ENCODE results near the gene PLEKHH1.

Gene PLEKHH1

DNA sequence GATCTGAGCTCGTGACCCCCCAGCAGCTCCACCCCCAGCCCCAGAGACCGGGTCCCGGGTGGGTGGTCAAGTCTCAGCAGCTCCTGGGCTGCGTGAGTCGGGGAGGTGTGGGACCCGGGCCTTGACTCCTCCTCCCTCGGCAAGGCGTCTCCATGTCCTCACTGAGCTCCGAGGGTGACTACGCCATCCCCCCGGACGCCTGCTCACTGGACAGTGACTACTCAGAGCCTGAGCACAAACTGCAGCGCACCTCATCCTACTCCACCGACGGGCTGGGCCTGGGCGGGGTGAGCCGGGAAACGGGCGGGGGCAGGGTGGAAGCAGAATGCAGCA, 38.9 kb downstream of the PLEKHH1 start:
- TF ChIP-seq, protein P1, sequence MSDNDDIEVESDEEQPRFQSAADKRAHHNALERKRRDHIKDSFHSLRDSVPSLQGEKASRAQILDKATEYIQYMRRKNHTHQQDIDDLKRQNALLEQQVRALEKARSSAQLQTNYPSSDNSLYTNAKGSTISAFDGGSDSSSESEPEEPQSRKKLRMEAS (IDR thresholded peaks at IDR 0.05; ENCODE audit: low read depth, low read length), result no peak
- TF ChIP-seq POLR2A (IDR thresholded peaks at IDR 0.05; ENCODE audit: extremely low read depth, insufficient read length) (no peak), CTCF (IDR thresholded peaks at IDR 0.05; ENCODE audit: low read depth, low read length) (no peak), MYC (IDR thresholded peaks at IDR 0.05; ENCODE audit: low read depth, low read length) (no peak)
- no peak for DNase-seq (ENCODE audit: low read depth)
- H3K4me3 ChIP-seq (ENCODE audit: low read depth, low read length), result no peak overlapping the region

DNA sequence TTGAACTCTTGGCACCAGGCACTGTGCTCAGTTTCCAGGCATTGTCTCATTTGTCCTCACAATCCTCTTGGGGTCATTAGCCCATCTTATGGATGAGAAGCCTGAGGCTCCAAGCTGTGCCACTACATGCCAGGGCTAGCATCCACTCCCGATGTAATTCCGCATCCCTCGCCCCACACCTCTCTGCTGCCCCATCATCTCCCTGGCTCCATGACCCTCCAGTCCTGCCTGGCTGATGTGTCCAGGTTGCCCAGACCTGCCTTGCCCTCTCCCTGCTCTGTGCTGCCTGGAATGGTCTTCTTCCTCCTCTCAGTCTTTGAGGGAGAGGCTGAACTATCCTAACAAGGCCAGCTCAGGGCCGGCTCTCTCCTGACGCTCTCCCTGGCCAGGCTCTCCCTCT, 39.5 kb downstream of the PLEKHH1 start:
- no peak for DNase-seq (ENCODE audit: low read depth)
- no peak overlapping the region for H3K4me3 ChIP-seq (ENCODE audit: low read depth, low read length)
- TF ChIP-seq, protein P1 (IDR thresholded peaks at IDR 0.05; ENCODE audit: low read depth, low read length), result no peak
- TF ChIP-seq CTCF (IDR thresholded peaks at IDR 0.05; ENCODE audit: low read depth, low read length) (no peak), MYC (IDR thresholded peaks at IDR 0.05; ENCODE audit: low read depth, low read length) (no peak), POLR2A (IDR thresholded peaks at IDR 0.05; ENCODE audit: extremely low read depth, insufficient read length) (no peak)

GRCh38 chr14:67573228-67574010, 40.3 kb downstream of the PLEKHH1 start:
- no peak overlapping the region for H3K4me3 ChIP-seq (ENCODE audit: low read depth, low read length)
- TF ChIP-seq MYC (IDR thresholded peaks at IDR 0.05; ENCODE audit: low read depth, low read length) (no peak), CTCF (IDR thresholded peaks at IDR 0.05; ENCODE audit: low read depth, low read length) (no peak), POLR2A (IDR thresholded peaks at IDR 0.05; ENCODE audit: extremely low read depth, insufficient read length) (no peak)
- TF ChIP-seq, protein P1 (IDR thresholded peaks at IDR 0.05; ENCODE audit: low read depth, low read length), result no peak
- DNase-seq (ENCODE audit: low read depth), result no peak

DNA sequence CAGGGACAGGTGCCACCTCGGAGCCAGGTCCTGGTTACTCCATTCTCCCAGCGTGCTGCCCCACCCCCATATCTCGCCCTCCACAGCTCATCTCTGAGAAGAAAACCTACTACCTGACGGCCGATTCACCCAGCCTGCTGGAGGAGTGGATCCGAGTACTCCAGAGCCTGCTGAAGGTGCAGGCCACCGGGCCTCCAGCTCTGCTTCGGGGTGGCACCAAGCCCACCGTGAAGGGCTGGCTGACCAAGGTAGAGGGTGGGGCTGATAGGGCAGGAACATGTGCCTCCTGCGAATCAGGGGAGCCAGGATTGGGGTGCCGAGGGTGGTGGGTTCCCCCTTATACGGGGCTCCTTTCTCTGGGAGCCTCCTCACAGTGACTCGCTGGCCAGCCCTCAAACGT, 41.1 kb downstream of the PLEKHH1 start:
- no peak for DNase-seq (ENCODE audit: low read depth)
- TF ChIP-seq CTCF (IDR thresholded peaks at IDR 0.05; ENCODE audit: low read depth, low read length), result no peak
- TF ChIP-seq, protein P1 (IDR thresholded peaks at IDR 0.05; ENCODE audit: low read depth, low read length), result no peak
- no peak overlapping the region for H3K4me3 ChIP-seq (ENCODE audit: low read depth, low read length)

DNA sequence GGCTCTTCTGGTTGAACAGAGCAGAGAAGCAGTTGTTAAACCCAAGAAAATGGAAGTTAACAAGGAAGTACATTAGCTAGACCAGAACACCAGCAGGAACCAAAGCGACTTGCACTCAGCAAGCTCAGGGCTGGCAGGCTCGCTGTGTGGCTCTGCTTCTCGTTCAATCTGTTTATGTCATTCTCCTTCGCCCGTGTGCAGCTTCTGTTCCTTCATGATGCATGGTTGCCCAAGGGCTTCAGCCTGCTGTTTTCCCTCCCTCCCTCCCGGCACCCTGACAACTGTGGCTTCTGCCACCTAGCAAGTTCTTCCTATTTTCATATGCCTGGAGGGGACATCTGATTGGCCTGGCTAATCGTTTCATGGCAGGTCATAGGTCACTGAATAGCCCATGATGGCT, 41.7 kb downstream of the PLEKHH1 start:
- TF ChIP-seq MYC (IDR thresholded peaks at IDR 0.05; ENCODE audit: low read depth, low read length), result no peak
- no peak for TF ChIP-seq POLR2A (IDR thresholded peaks at IDR 0.05; ENCODE audit: extremely low read depth, insufficient read length)
- TF ChIP-seq CTCF (IDR thresholded peaks at IDR 0.05; ENCODE audit: low read depth, low read length), result no peak
- TF ChIP-seq, protein P1 (IDR thresholded peaks at IDR 0.05; ENCODE audit: low read depth, low read length), result no peak

More for the DNA sequence above, 41.7 kb downstream of the PLEKHH1 start:
- DNase-seq (ENCODE audit: low read depth), result no peak
- no peak overlapping the region for H3K4me3 ChIP-seq (ENCODE audit: low read depth, low read length)

Data from NB4 (cell line).